ENCODE measurements around the gene KCTD16.
A peak's percentile ranks its signal among the peaks of the same experiment; 100 is the strongest.

KCTD16 gene

GRCh38 chr5:144203750-144204596 lies 33.3 kb downstream of the KCTD16 start:
- Histone ChIP-seq H3K4me1 (ENCODE audit: insufficient read depth, low read length) (peaks cover 2% of the 10 kb centered on the region), H3K27me3 (ENCODE audit: insufficient read depth, low read length) (peaks cover 18% of the 10 kb centered on the region), H2AFZ (ENCODE audit: low read depth, low read length) (no peak overlapping the region), H3K9me3 (ENCODE audit: low read length) (no peaks in the 10 kb centered on the region), H3K4me3 (ENCODE audit: low read length) (no peak overlapping the region), H3K36me3 (ENCODE audit: insufficient read depth, low read length) (no peaks in the 10 kb centered on the region)

- Histone ChIP-seq H3K27me3 (ENCODE audit: insufficient read depth, low read length) (peaks cover 18% of the 10 kb centered on the region), H3K4me3 (ENCODE audit: low read length) (peak overlapping the region; percentile 32), H3K9me3 (ENCODE audit: low read length) (no peaks in the 10 kb centered on the region), H3K36me3 (ENCODE audit: insufficient read depth, low read length) (no peaks in the 10 kb centered on the region), H2AFZ (ENCODE audit: low read depth, low read length) (no peak overlapping the region), H3K4me1 (ENCODE audit: insufficient read depth, low read length) (peaks cover 2% of the 10 kb centered on the region)
These were observed 34.5 kb downstream of the KCTD16 start for GRCh38 chr5:144205141-144205551.

GRCh38 chr5:144206141-144206540 lies 35.5 kb downstream of the KCTD16 start:
- Histone ChIP-seq H3K4me3 (ENCODE audit: low read length) (no peak overlapping the region), H3K36me3 (ENCODE audit: insufficient read depth, low read length) (no peaks in the 10 kb centered on the region), H3K9me3 (ENCODE audit: low read length) (no peaks in the 10 kb centered on the region), H3K27me3 (ENCODE audit: insufficient read depth, low read length) (peaks cover 18% of the 10 kb centered on the region), H2AFZ (ENCODE audit: low read depth, low read length) (no peak overlapping the region), H3K4me1 (ENCODE audit: insufficient read depth, low read length) (peaks cover 2% of the 10 kb centered on the region)

GRCh38 chr5:144207875-144208444 lies 37.3 kb downstream of the KCTD16 start:
- peaks cover 18% of the 10 kb centered on the region for H3K27me3 ChIP-seq (ENCODE audit: insufficient read depth, low read length)
- no peaks in the 10 kb centered on the region for H3K36me3 ChIP-seq (ENCODE audit: insufficient read depth, low read length)
- peaks cover 2% of the 10 kb centered on the region for H3K4me1 ChIP-seq (ENCODE audit: insufficient read depth, low read length)
- no peaks in the 10 kb centered on the region for H3K9me3 ChIP-seq (ENCODE audit: low read length)
- H2AFZ ChIP-seq (ENCODE audit: low read depth, low read length) = no peak overlapping the region
- no peak overlapping the region for H3K4me3 ChIP-seq (ENCODE audit: low read length)

GRCh38 chr5:144209361-144209760 lies 38.7 kb downstream of the KCTD16 start:
- no peaks in the 10 kb centered on the region for H3K36me3 ChIP-seq (ENCODE audit: insufficient read depth, low read length)
- peaks cover 2% of the 10 kb centered on the region for H3K4me1 ChIP-seq (ENCODE audit: insufficient read depth, low read length)
- peaks cover 18% of the 10 kb centered on the region for H3K27me3 ChIP-seq (ENCODE audit: insufficient read depth, low read length)
- no peak overlapping the region for H2AFZ ChIP-seq (ENCODE audit: low read depth, low read length)
- no peaks in the 10 kb centered on the region for H3K9me3 ChIP-seq (ENCODE audit: low read length)
- H3K4me3 ChIP-seq (ENCODE audit: low read length) = no peak overlapping the region

GRCh38 chr5:144210655-144211054 lies 40.0 kb downstream of the KCTD16 start:
- Histone ChIP-seq H3K4me3 (ENCODE audit: low read length) (no peak overlapping the region), H3K4me1 (ENCODE audit: insufficient read depth, low read length) (no peaks in the 10 kb centered on the region), H3K36me3 (ENCODE audit: insufficient read depth, low read length) (no peaks in the 10 kb centered on the region), H3K9me3 (ENCODE audit: low read length) (no peaks in the 10 kb centered on the region), H2AFZ (ENCODE audit: low read depth, low read length) (no peak overlapping the region), H3K27me3 (ENCODE audit: insufficient read depth, low read length) (peaks cover 10% of the 10 kb centered on the region)

GRCh38 chr5:144219869-144220268 lies 49.2 kb downstream of the KCTD16 start:
- Histone ChIP-seq H3K4me3 (ENCODE audit: low read length) (no peak overlapping the region), H3K36me3 (ENCODE audit: insufficient read depth, low read length) (no peaks in the 10 kb centered on the region), H3K9me3 (ENCODE audit: low read length) (no peaks in the 10 kb centered on the region), H3K27me3 (ENCODE audit: insufficient read depth, low read length) (no peaks in the 10 kb centered on the region), H2AFZ (ENCODE audit: low read depth, low read length) (no peak overlapping the region), H3K4me1 (ENCODE audit: insufficient read depth, low read length) (no peaks in the 10 kb centered on the region)

GRCh38 chr5:144227363-144227999 lies 56.8 kb downstream of the KCTD16 start:
- Histone ChIP-seq H3K27me3 (ENCODE audit: insufficient read depth, low read length) (no peaks in the 10 kb centered on the region), H3K9me3 (ENCODE audit: low read length) (no peaks in the 10 kb centered on the region)

GRCh38 chr5:144230806-144231205 lies 60.1 kb downstream of the KCTD16 start:
- Histone ChIP-seq H3K27me3 (ENCODE audit: insufficient read depth, low read length) (no peaks in the 10 kb centered on the region), H3K9me3 (ENCODE audit: low read length) (no peaks in the 10 kb centered on the region), H3K36me3 (ENCODE audit: insufficient read depth, low read length) (no peaks in the 10 kb centered on the region), H2AFZ (ENCODE audit: low read depth, low read length) (no peak overlapping the region), H3K4me1 (ENCODE audit: insufficient read depth, low read length) (no peaks in the 10 kb centered on the region), H3K4me3 (ENCODE audit: low read length) (no peak overlapping the region)

More at GRCh38 chr5:144227363-144227999, 56.8 kb downstream of the KCTD16 start:
- H3K36me3 ChIP-seq (ENCODE audit: insufficient read depth, low read length) = no peaks in the 10 kb centered on the region
- H2AFZ ChIP-seq (ENCODE audit: low read depth, low read length) = no peak overlapping the region
- H3K4me3 ChIP-seq (ENCODE audit: low read length) = no peak overlapping the region
- H3K4me1 ChIP-seq (ENCODE audit: insufficient read depth, low read length) = no peaks in the 10 kb centered on the region

- Histone ChIP-seq H2AFZ (ENCODE audit: low read depth, low read length) (no peak overlapping the region), H3K9me3 (ENCODE audit: low read length) (no peaks in the 10 kb centered on the region), H3K4me3 (ENCODE audit: low read length) (no peak overlapping the region)
These were observed 61.6 kb downstream of the KCTD16 start for GRCh38 chr5:144232285-144232684.

GRCh38 chr5:144236499-144236898 lies 65.8 kb downstream of the KCTD16 start:
- Histone ChIP-seq H3K27me3 (ENCODE audit: insufficient read depth, low read length) (no peaks in the 10 kb centered on the region), H3K4me1 (ENCODE audit: insufficient read depth, low read length) (no peaks in the 10 kb centered on the region), H3K9me3 (ENCODE audit: low read length) (no peaks in the 10 kb centered on the region), H3K4me3 (ENCODE audit: low read length) (no peak overlapping the region), H3K36me3 (ENCODE audit: insufficient read depth, low read length) (no peaks in the 10 kb centered on the region), H2AFZ (ENCODE audit: low read depth, low read length) (no peak overlapping the region)

More at GRCh38 chr5:144232285-144232684, 61.6 kb downstream of the KCTD16 start:
- Histone ChIP-seq H3K27me3 (ENCODE audit: insufficient read depth, low read length) (no peaks in the 10 kb centered on the region), H3K36me3 (ENCODE audit: insufficient read depth, low read length) (no peaks in the 10 kb centered on the region), H3K4me1 (ENCODE audit: insufficient read depth, low read length) (no peaks in the 10 kb centered on the region)

- H3K9me3 ChIP-seq (ENCODE audit: low read length) = no peaks in the 10 kb centered on the region
- no peaks in the 10 kb centered on the region for H3K27me3 ChIP-seq (ENCODE audit: insufficient read depth, low read length)
- H3K36me3 ChIP-seq (ENCODE audit: insufficient read depth, low read length) = no peaks in the 10 kb centered on the region
- no peaks in the 10 kb centered on the region for H3K4me1 ChIP-seq (ENCODE audit: insufficient read depth, low read length)
- no peak overlapping the region for H3K4me3 ChIP-seq (ENCODE audit: low read length)
- no peak overlapping the region for H2AFZ ChIP-seq (ENCODE audit: low read depth, low read length)
These were observed 67.2 kb downstream of the KCTD16 start for GRCh38 chr5:144237851-144238250.

- Histone ChIP-seq H3K4me1 (ENCODE audit: insufficient read depth, low read length) (no peaks in the 10 kb centered on the region), H3K4me3 (ENCODE audit: low read length) (no peak overlapping the region), H2AFZ (ENCODE audit: low read depth, low read length) (no peak overlapping the region), H3K27me3 (ENCODE audit: insufficient read depth, low read length) (no peaks in the 10 kb centered on the region), H3K36me3 (ENCODE audit: insufficient read depth, low read length) (no peaks in the 10 kb centered on the region), H3K9me3 (ENCODE audit: low read length) (no peaks in the 10 kb centered on the region)
These were observed 76.5 kb downstream of the KCTD16 start for GRCh38 chr5:144247131-144247530.

Data from neuron (in vitro differentiated cells).